IMR-90 (cell line): Measurements from ENCODE around the gene TMEM132A.

Experiments
- BHLHE40 ChIP-seq: fragments of 150-350 bp; IDR thresholded peaks from 2 replicates; pipeline ENCODE4 v1.6.1; 2016; ENCODE audit warnings: mild to moderate bottlenecking, low read depth, low read length
- CHD1 ChIP-seq: IDR thresholded peaks from 2 replicates; pipeline ENCODE4 v1.6.1; 2012; ENCODE audit warnings: low read depth, low read length, improper control_type of control experiment
- CTCF ChIP-seq: conservative IDR thresholded peaks from 2 replicates; pipeline ENCODE4 v1.5.1; 2012; ENCODE audit warnings: mild to moderate bottlenecking, low read depth, low read length, improper control_type of control experiment
- FOS ChIP-seq: fragments of 150-350 bp; IDR thresholded peaks from 2 replicates; pipeline ENCODE4 v1.6.1; 2016; ENCODE audit warnings: low read depth, low read length
- MAFK ChIP-seq: IDR thresholded peaks from 2 replicates; pipeline ENCODE4 v1.6.1; 2012; ENCODE audit warnings: low read depth, low read length, improper control_type of control experiment
- POLR2A ChIP-seq: IDR thresholded peaks from 2 replicates; pipeline ENCODE4 v1.6.1; 2012; ENCODE audit warnings: mild to moderate bottlenecking, low read depth, low read length
- RFX5 ChIP-seq: IDR thresholded peaks from 2 replicates; pipeline ENCODE4 v1.8.0; 2012; ENCODE audit warnings: low read depth, mild to moderate bottlenecking, low read length, moderate library complexity
- SMC3 ChIP-seq: fragments of 150-350 bp; IDR thresholded peaks from 2 replicates; pipeline ENCODE4 v1.6.1; 2016; ENCODE audit warnings: low read depth, mild to moderate bottlenecking, antibody characterized with exemption, low read length, moderate library complexity
- USF2 ChIP-seq: fragments of 150-350 bp; IDR thresholded peaks from 2 replicates; pipeline ENCODE4 v1.6.1; 2017; ENCODE audit warnings: mild to moderate bottlenecking, antibody characterized with exemption, low read length, low read depth

GRCh38 chr11:60977836-60978235, 53.6 kb downstream of the TMEM132A start:
- no peak for TF ChIP-seq CTCF
- no peak for TF ChIP-seq RFX5
- no peak for TF ChIP-seq SMC3
- no peak for TF ChIP-seq POLR2A
- no peak for TF ChIP-seq MAFK
- no peak for TF ChIP-seq USF2
- TF ChIP-seq FOS, result no peak
- no peak for TF ChIP-seq BHLHE40
- TF ChIP-seq CHD1, result no peak
